Psoas muscle (tissue), 8 donors: ENCODE results near the gene STX12. TPM values are rescaled to one million over a fixed set of nuclear protein-coding genes. Genes with fewer than 3 reads are reported as not detected.

Experiments
- ATAC-seq, 4 donors: fragments of 200-7000 bp; cut with Tn5 transposase; one replicate each; pipeline ENCODE4 v1.9.1; 2020; ENCODE audit warnings: moderate library complexity in 3 of 4, mild to moderate bottlenecking in 2 of 4
- DNase-seq, 2 donors: peaks; one replicate each; pipeline ENCODE4 v3.0.0-alpha.2; 2020
- H3K27ac ChIP-seq: fragments of 200-600 bp; one replicate; pipeline ENCODE4 v1.8.0; 2022
- H3K27me3 ChIP-seq, 3 donors: fragments of 200-600 bp in 1 of 3; one replicate each; pipeline versions ENCODE4 v1.6.1 to v1.8.0; 2013 to 2022; ENCODE audit warnings: low read length in 2 of 3, mild to moderate bottlenecking in 2 of 3, moderate library complexity in 1 of 3; ENCODE audit not compliant: insufficient read depth in 3 of 3
- H3K36me3 ChIP-seq, 2 donors: fragments of 200-600 bp in 1 of 2; one replicate each; pipeline versions ENCODE4 v1.6.1 to v1.8.0; 2013 to 2022; ENCODE audit warnings: low read depth in 1 of 2, mild to moderate bottlenecking in 1 of 2, moderate library complexity in 1 of 2; ENCODE audit not compliant: insufficient read depth in 1 of 2
- H3K4me1 ChIP-seq: fragments of 200-600 bp; one replicate; pipeline ENCODE4 v1.8.0; 2022
- H3K4me3 ChIP-seq: fragments of 200-600 bp; one replicate; pipeline ENCODE4 v1.8.0; 2022; ENCODE audit warnings: mild to moderate bottlenecking
- H3K9me3 ChIP-seq: fragments of 200-600 bp; one replicate; pipeline ENCODE4 v1.8.0; 2022
- WGBS, 3 donors: extraction: QIAGEN DNeasy Blood & Tissue Kit; methylation state at CpG; one replicate each; pipeline versions ENCODE4 v1.1.6 to v1.1.7; 2013; 5-methylcytosine and 5-hydroxymethylcytosine counted together
- intact Hi-C, 2 donors: fragments of 100-400 bp; cut with DNase I; formaldehyde crosslinking; loops; one replicate each; pipeline versions ENCODE4 v1.11.0 to v1.14.2; 2022
- polyA plus RNA-seq, 3 donors: library from polyadenylated mRNA; stranded (reverse); fragments of 200-250 nt; gene quantifications; one replicate each; pipeline ENCODE4 v1.2.3, GENCODE V29; 2013
- total RNA-seq, 4 donors: library from RNA; stranded (reverse); fragmentation: NEBNext Ultra II Directional in 2 of 4; extraction: Animal tissue kit (Norgen Biotek cat#: 25700) in 2 of 4; gene quantifications; one replicate each; pipeline versions ENCODE4 v1.2.1 to v1.2.4, GENCODE V29; 2021 to 2023
- TF ChIP-seq, protein P1 (sequence below): fragments of 200-600 bp; IDR thresholded peaks from one replicate; pipeline ENCODE4 v1.8.0; 2022; ENCODE audit warnings: antibody characterized with exemption
- donor health status: healthy with polysubstance abuse.
- donor health status: DM: no; HTN: no; CAD: no; lungs with moderate emphysema.
- donor health status: Bipolar disorder and iron deficiency.
- donor health status: healthy.
- donor health status: DM: yes; HTN: yes; CAD: no.
- donor health status: DM: no; HTN: no; CAD: no.
- donor health status: DM: no; HTN: no; CAD: no.
- donor health status: DM: yes; HTN: yes; CAD: no.

STX12 gene
- total and polyA plus RNA-seq, 7 donors = 14.5 to 33.6 (median 24.7) TPM

DNA sequence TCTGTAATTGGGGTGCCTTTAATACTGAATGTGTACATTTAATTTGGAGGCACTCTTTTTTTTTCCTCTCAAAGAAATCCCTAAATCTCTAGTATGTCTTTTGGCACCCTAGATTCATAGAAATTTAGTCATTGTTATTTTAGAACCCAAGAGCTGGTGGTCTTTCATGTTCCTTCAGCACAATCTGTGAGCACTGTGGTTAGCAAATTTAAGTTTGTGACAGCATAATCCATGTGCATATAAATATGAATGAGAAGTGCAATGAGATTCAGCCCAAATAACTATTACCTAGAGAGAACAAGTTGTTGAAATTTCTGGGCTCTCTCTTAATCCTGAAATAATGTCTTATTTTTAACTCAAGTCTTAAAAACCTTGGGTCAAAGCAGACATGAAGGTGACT is 62.0 kb downstream of the STX12 start:
- no peaks in the 10 kb centered on the region for H3K27me3 ChIP-seq
- H3K9me3 ChIP-seq = no peaks in the 10 kb centered on the region
- DNase-seq = no peak
- intact Hi-C loops = no loop called here
- no peak for ATAC-seq
- no peak overlapping the region for H3K4me3 ChIP-seq
- no peak overlapping the region for H3K27ac ChIP-seq
- peaks cover 3 to 47% of the 10 kb centered on the region in 2 donors for H3K36me3 ChIP-seq
- TF ChIP-seq, protein P1, sequence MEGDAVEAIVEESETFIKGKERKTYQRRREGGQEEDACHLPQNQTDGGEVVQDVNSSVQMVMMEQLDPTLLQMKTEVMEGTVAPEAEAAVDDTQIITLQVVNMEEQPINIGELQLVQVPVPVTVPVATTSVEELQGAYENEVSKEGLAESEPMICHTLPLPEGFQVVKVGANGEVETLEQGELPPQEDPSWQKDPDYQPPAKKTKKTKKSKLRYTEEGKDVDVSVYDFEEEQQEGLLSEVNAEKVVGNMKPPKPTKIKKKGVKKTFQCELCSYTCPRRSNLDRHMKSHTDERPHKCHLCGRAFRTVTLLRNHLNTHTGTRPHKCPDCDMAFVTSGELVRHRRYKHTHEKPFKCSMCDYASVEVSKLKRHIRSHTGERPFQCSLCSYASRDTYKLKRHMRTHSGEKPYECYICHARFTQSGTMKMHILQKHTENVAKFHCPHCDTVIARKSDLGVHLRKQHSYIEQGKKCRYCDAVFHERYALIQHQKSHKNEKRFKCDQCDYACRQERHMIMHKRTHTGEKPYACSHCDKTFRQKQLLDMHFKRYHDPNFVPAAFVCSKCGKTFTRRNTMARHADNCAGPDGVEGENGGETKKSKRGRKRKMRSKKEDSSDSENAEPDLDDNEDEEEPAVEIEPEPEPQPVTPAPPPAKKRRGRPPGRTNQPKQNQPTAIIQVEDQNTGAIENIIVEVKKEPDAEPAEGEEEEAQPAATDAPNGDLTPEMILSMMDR = no peak
- peaks cover 33% of the 10 kb centered on the region for H3K4me1 ChIP-seq

DNA sequence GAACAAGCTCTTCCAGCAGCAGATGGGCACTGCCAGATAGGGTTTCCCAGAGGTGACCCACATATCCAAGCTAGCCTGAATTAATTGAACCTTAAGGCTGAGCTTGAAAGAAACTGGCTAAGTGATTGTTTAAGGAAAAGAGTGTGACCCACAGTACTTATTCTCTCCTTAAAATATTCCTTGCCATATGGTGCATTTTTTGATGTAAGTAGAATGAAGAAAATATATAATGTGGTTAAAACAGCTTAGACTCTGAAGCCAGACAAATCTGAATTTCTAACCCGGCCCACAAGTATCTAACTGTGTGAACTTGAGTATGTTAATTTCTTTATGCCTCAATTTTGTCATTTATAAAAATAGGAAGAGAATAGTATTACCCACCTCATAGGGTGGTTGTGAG is 62.5 kb downstream of the STX12 start:
- Histone ChIP-seq H3K27me3 (no peaks in the 10 kb centered on the region), H3K4me1 (peaks cover 33% of the 10 kb centered on the region), H3K9me3 (no peaks in the 10 kb centered on the region), H3K4me3 (no peak overlapping the region), H3K27ac (no peak overlapping the region), H3K36me3 (peaks cover 3 to 51% of the 10 kb centered on the region in 2 donors)
- WGBS, 3 donors = 87 to 95% (median 90%) methylated on average over 1 of the region's 1 CpG
- no peak for ATAC-seq
- intact Hi-C loops = no loop called here
- TF ChIP-seq, protein P1 = no peak
- no peak for DNase-seq

DNA sequence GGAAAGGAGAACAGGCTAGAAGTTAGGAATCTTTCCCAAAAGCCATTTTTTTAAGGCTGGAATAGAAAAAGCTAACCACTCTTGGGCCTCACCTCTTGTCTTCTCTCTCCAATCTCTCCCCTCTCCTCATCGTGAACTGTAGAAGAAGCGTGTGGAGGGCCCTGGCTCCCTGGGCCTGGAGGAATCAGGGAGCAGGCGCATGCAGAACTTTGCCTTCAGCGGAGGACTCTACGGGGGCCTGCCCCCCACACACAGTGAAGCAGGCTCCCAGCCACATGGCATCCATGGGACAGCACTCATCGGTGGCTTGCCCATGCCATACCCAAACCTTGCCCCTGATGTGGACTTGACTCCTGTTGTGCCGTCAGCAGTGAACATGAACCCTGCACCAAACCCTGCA is 76.9 kb downstream of the STX12 start:
- H3K4me1 ChIP-seq = no peaks in the 10 kb centered on the region
- ATAC-seq (no peak), DNase-seq (no peak)
- peaks cover 3 to 69% of the 10 kb centered on the region in 2 donors for H3K36me3 ChIP-seq
- H3K27me3 ChIP-seq = no peaks in the 10 kb centered on the region
- TF ChIP-seq, protein P1 = no peak
- intact Hi-C loops = no loop called here
- H3K9me3 ChIP-seq = no peaks in the 10 kb centered on the region
- H3K27ac ChIP-seq = no peak overlapping the region
- no peak overlapping the region for H3K4me3 ChIP-seq
- 95 to 96% (median 95%) methylated on average over 7 of the region's 7 CpGs for WGBS, 3 donors

DNA sequence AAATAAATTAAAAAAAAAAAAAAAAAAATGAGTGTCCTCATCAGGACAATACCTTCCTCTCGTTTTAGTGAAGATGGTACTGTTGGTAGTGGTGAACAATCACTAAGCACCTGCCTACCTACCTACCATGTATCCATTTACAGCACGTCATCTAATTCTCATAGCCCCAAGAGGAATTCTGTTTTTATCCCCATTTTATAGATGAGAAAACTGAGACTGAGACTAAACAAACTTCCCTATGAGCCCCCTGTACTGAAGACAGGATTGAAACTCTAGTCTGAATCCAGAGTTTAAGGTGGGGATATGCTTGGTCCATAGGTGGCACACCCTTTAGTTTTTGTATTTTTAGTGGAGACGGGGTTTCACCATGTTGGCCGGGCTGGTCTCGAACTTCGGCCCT is 82.1 kb downstream of the STX12 start:
- no peak for ATAC-seq
- Histone ChIP-seq H3K4me3 (no peak overlapping the region), H3K27ac (no peak overlapping the region), H3K36me3 (peaks cover 3 to 18% of the 10 kb centered on the region in 2 donors), H3K9me3 (no peaks in the 10 kb centered on the region), H3K4me1 (no peaks in the 10 kb centered on the region), H3K27me3 (no peaks in the 10 kb centered on the region)
- DNase-seq = no peak
- WGBS, 3 donors = 87 to 91% (median 90%) methylated on average over 6 of the region's 6 CpGs
- TF ChIP-seq, protein P1 = no peak
- intact Hi-C loops = loop anchor here (5.0 kb wide), 1 partner anchor 122 kb away; no protein-coding TSS in a partner anchor
